OCI-LY1 (cell line): ENCODE data around the gene GNAQ.

ENCODE experiments used
- H2AFZ ChIP-seq: fragments of 200-600 bp; sonication (generic), shearing (Covaris generic); 2 replicates; pipeline ENCODE4 v1.6.0; 2014; ENCODE audit warnings: antibody characterized with exemption, mild to moderate bottlenecking, low read length
- H3F3A ChIP-seq: fragments of 200-600 bp; sonication (generic), shearing (Covaris generic); 2 replicates; pipeline ENCODE4 v1.6.0; 2014; ENCODE audit warnings: mild to moderate bottlenecking, antibody characterized with exemption, low read length, moderate library complexity; ENCODE audit not compliant: insufficient read depth
- H3K27ac ChIP-seq: fragments of 200-600 bp; sonication (generic); 2 replicates; pipeline ENCODE4 v1.5.1; 2014; ENCODE audit warnings: low read length, mixed run types, mild to moderate bottlenecking, low read depth; ENCODE audit not compliant: poor library complexity, severe bottlenecking
- H3K27me3 ChIP-seq: fragments of 200-600 bp; sonication (generic); 2 replicates; pipeline ENCODE4 v1.6.0; 2014; ENCODE audit warnings: antibody characterized with exemption, mild to moderate bottlenecking, low read length, moderate library complexity; ENCODE audit not compliant: insufficient read depth
- H3K36me3 ChIP-seq: fragments of 200-600 bp; sonication (generic); 2 replicates; pipeline ENCODE4 v1.6.1; 2014; ENCODE audit warnings: mild to moderate bottlenecking, antibody characterized with exemption, low read length, moderate library complexity, mixed read lengths; ENCODE audit not compliant: insufficient read depth
- H3K4me1 ChIP-seq: fragments of 200-600 bp; sonication (generic); 2 replicates; pipeline ENCODE4 v1.5.1; 2014; ENCODE audit warnings: mild to moderate bottlenecking, low read length, moderate library complexity; ENCODE audit not compliant: insufficient read depth, severe bottlenecking
- H3K4me2 ChIP-seq: fragments of 200-600 bp; sonication (generic), shearing (Covaris generic); 2 replicates; pipeline ENCODE4 v1.6.1; 2014; ENCODE audit warnings: low read length
- H3K4me3 ChIP-seq: fragments of 200-600 bp; sonication (generic); 2 replicates; pipeline ENCODE4 v1.5.1; 2014; ENCODE audit warnings: low read length, low read depth, mild to moderate bottlenecking, mixed read lengths; ENCODE audit not compliant: poor library complexity, severe bottlenecking
- H3K79me2 ChIP-seq: fragments of 200-600 bp; shearing (Covaris generic); 2 replicates; pipeline ENCODE4 v1.6.1; 2016; ENCODE audit warnings: mixed run types, low read length, mixed read lengths; ENCODE audit not compliant: insufficient read depth
- H3K9ac ChIP-seq: fragments of 200-600 bp; sonication (generic), shearing (Covaris generic); 2 replicates; pipeline ENCODE4 v1.6.1; 2014; ENCODE audit warnings: mild to moderate bottlenecking, low read length, mixed read lengths
- H3K9me2 ChIP-seq: fragments of 200-600 bp; sonication (generic), shearing (Covaris generic); 2 replicates; pipeline ENCODE4 v1.6.1; 2014; ENCODE audit warnings: low read depth, mild to moderate bottlenecking, low read length, mixed read lengths
- H3K9me3 ChIP-seq: fragments of 200-600 bp; shearing (Covaris generic); 2 replicates; pipeline ENCODE4 v1.6.1; 2014; ENCODE audit warnings: low read length, mixed read lengths
- H4K20me1 ChIP-seq: fragments of 200-600 bp; sonication (generic), shearing (Covaris generic); 2 replicates; pipeline ENCODE4 v1.6.0; 2016; ENCODE audit warnings: mild to moderate bottlenecking, low read length; ENCODE audit not compliant: insufficient read depth
- CTCF ChIP-seq: fragments of 200-600 bp; sonication (generic), shearing (Covaris generic); IDR thresholded peaks from 2 replicates; pipeline ENCODE4 v1.5.1; 2017; ENCODE audit warnings: mild to moderate bottlenecking, antibody characterized with exemption, low read length, moderate library complexity, mixed read lengths
- EZH2 ChIP-seq: fragments of 200-600 bp; sonication (generic), shearing (Covaris generic); IDR thresholded peaks from 2 replicates; pipeline ENCODE4 v1.8.0; 2017; ENCODE audit warnings: borderline replicate concordance, mixed run types, mild to moderate bottlenecking, antibody characterized with exemption, low read length, moderate library complexity, mixed read lengths

Gene GNAQ

DNA sequence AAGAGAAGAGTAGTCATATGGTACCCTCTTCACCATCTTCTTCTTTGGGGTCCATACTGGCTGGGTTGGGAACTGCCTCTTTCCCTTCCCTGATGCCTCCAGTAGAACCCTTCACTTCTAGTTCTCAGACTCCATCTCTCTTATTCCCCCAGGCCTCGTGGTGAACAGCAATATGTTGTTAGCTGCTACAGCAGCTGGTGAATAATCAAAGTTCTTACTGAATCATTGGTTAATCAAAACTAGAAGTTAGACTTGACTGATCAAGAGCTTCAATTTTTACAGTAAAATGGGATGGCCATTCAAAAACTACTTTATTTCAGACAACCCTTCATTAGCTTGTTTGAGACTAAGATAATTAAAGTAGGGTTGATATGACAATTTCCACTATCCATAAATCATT is 192.6 kb downstream of the GNAQ start:
- Histone ChIP-seq H3K4me1 (no peaks in the 10 kb centered on the region), H3K9ac (no peak overlapping the region), H3K9me2 (no peaks in the 10 kb centered on the region), H3F3A (no peaks in the 10 kb centered on the region), H3K9me3 (no peaks in the 10 kb centered on the region), H3K27ac (no peak overlapping the region), H3K4me3 (no peak overlapping the region), H3K4me2 (no peak overlapping the region), H4K20me1 (no peaks in the 10 kb centered on the region), H3K27me3 (no peaks in the 10 kb centered on the region), H3K36me3 (no peaks in the 10 kb centered on the region), H2AFZ (no peak overlapping the region), H3K79me2 (no peaks in the 10 kb centered on the region)
- no peak for TF ChIP-seq EZH2
- no peak for TF ChIP-seq CTCF

DNA sequence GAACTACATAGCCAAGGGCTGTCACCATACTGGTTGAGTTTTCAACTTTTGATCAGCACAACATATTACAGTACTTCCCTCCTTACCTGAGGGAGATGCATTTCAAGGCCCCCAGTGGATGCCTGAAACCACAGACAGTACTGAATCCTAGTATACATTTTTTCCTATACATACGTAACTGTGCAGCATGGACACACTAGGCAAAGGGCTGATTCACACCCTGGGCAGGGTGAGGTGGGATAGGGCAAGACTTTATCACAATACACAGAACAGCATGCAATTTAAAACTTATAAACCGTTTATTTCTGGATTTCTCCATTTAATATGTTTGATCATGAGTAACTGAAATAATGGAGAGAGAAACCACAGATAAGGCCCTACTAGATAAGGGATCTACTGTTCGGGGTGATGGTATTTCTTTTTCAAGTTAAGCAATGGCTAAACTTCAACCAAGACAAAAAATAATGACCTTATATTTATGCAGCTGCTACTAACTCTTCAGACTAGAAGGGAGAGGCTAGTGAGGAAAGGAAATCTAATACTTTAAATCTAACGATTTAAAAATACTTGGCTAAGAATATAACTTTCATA is 196.6 kb downstream of the GNAQ start:
- no peaks in the 10 kb centered on the region for H3K27me3 ChIP-seq
- H3K9me3 ChIP-seq = no peaks in the 10 kb centered on the region
- no peaks in the 10 kb centered on the region for H3K9me2 ChIP-seq
- TF ChIP-seq EZH2 = no peak
- TF ChIP-seq CTCF = no peak
- no peak overlapping the region for H3K4me2 ChIP-seq
- H3K36me3 ChIP-seq = no peaks in the 10 kb centered on the region
- H4K20me1 ChIP-seq = no peaks in the 10 kb centered on the region
- no peaks in the 10 kb centered on the region for H3F3A ChIP-seq
- no peaks in the 10 kb centered on the region for H3K79me2 ChIP-seq
- no peak overlapping the region for H3K4me3 ChIP-seq
- no peak overlapping the region for H2AFZ ChIP-seq
- H3K27ac ChIP-seq = no peak overlapping the region
- no peak overlapping the region for H3K9ac ChIP-seq
- H3K4me1 ChIP-seq = no peaks in the 10 kb centered on the region

- no peaks in the 10 kb centered on the region for H3K4me1 ChIP-seq
- no peaks in the 10 kb centered on the region for H3K9me3 ChIP-seq
- no peaks in the 10 kb centered on the region for H3K27me3 ChIP-seq
- no peak overlapping the region for H3K27ac ChIP-seq
- H3K4me2 ChIP-seq = no peak overlapping the region
- no peaks in the 10 kb centered on the region for H3K79me2 ChIP-seq
- no peaks in the 10 kb centered on the region for H4K20me1 ChIP-seq
- H3K9me2 ChIP-seq = no peaks in the 10 kb centered on the region
- H3K36me3 ChIP-seq = no peaks in the 10 kb centered on the region
- no peak for TF ChIP-seq CTCF
- no peak for TF ChIP-seq EZH2
- H2AFZ ChIP-seq = no peak overlapping the region
- no peak overlapping the region for H3K4me3 ChIP-seq
- H3K9ac ChIP-seq = no peak overlapping the region
- H3F3A ChIP-seq = no peaks in the 10 kb centered on the region
Measured at GRCh38 chr9:77833561-77834429, 197.8 kb downstream of the GNAQ start.
